ENCODE data around the gene GPC6.

DNA sequence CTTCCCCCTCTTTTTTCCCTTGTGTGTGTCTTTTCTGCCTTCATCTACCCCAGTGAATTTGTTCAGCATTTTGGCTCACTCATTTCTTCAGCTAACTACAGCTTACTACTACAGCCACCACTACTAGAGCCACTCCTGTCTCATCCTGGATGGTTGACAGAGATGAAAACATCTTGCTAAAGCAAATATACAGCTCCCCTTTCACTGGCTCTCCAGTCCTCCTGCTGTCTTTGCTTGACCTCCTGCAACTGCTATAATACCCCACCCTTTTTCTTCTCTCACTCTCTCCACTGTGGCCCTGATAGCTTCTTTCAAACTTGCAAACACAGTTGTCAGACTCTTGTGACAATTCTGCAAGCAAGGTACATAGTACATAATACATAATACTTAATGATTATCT, 729.3 kb downstream of the GPC6 start:
- TF ChIP-seq POLR2A (IDR thresholded peaks at IDR 0.05; ENCODE audit: low read depth, low read length) (no peak), CTCF (IDR thresholded peaks at IDR 0.05; ENCODE audit: extremely low read depth in 1 of 2, insufficient read depth in 1 of 2, low read depth in 1 of 2, low read length in 2 of 2) (no peak), EZH2 (IDR thresholded peaks at IDR 0.05; ENCODE audit: borderline replicate concordance, low read depth, low read length, severe bottlenecking) (no peak), POLR2AphosphoS5 (IDR thresholded peaks at IDR 0.05; ENCODE audit: insufficient read depth, low read depth, low read length) (no peak)

Data from endothelial cell of umbilical vein (primary cell).